MG63 (cell line): ENCODE measurements around the gene GRID2. TPM values are rescaled to one million over a fixed set of nuclear protein-coding genes. Genes with fewer than 3 reads are reported as not detected.

Experiments used
- DNase-seq: peaks from one replicate; pipeline ENCODE4 v3.0.0-alpha.2; 2020
- H3K27me3 ChIP-seq: fragments of 250-450 bp; sonication (Bioruptor Pico); 2 replicates; pipeline ENCODE4 v1.5.1; 2020; ENCODE audit warnings: mild to moderate bottlenecking, moderate library complexity
- H3K36me3 ChIP-seq: fragments of 250-450 bp; sonication (Bioruptor Pico); 2 replicates; pipeline ENCODE4 v1.5.1; 2020; ENCODE audit warnings: mild to moderate bottlenecking, moderate library complexity
- H3K4me3 ChIP-seq: fragments of 250-450 bp; sonication (Bioruptor Pico); 2 replicates; pipeline ENCODE4 v1.5.1; 2020; ENCODE audit warnings: mild to moderate bottlenecking, moderate library complexity
- H3K9me3 ChIP-seq: fragments of 250-450 bp; sonication (Bioruptor Pico); 2 replicates; pipeline ENCODE4 v1.5.1; 2020; ENCODE audit warnings: mild to moderate bottlenecking, moderate library complexity
- total RNA-seq: library from RNA; depleted of rRNA; stranded (reverse); fragments of >200 nt; shearing (Covaris generic); gene quantifications from 2 replicates; pipeline ENCODE4 v1.2.3, GENCODE V29; 2014; ENCODE audit warnings: low replicate concordance

The GRID2 gene
- total RNA-seq, 1 experiment from 2014 or later = not detected

DNA sequence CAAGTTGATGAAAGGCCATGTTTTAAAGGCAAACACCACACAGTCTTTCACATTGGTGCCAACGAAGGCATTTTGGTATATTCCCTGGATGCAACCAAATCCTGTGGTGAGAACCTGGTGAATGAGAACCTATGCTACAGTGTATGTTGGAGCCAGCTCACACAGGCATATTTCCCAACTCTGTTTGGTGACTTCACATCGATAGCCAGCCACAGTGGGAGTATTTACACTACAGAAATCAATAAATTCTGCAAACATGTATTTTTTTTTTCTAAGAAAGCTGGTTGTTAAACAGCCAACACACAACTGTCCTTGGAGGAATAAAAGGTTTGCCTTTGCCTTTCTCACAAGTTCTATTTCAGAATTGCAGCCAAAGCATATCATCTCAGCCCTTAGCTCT is 691.0 kb downstream of the GRID2 start:
- no peaks in the 10 kb centered on the region for H3K36me3 ChIP-seq
- no peak overlapping the region for H3K4me3 ChIP-seq
- no peaks in the 10 kb centered on the region for H3K9me3 ChIP-seq
- no peak for DNase-seq
- no peaks in the 10 kb centered on the region for H3K27me3 ChIP-seq

DNA sequence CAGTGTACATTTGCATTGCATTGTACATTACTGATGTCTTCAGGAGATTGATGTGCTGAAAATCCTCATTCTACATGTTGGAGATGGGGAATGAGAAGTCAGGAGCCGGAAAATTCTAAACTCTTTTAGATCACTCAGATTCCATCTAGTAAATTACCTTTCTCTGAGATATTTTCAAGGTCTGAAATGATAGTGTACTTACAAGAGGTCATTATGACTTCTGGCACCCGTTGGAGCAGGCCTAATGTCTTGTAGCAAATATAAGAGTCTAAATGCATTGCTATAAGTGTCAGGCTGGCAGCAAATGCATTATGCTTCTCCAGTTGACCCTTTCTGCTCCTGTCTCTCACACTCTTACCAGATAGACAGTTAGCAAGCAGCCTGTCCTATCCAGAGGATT is 692.8 kb downstream of the GRID2 start:
- no peak for DNase-seq
- Histone ChIP-seq H3K27me3 (no peaks in the 10 kb centered on the region), H3K4me3 (no peak overlapping the region), H3K36me3 (no peaks in the 10 kb centered on the region), H3K9me3 (no peaks in the 10 kb centered on the region)

DNA sequence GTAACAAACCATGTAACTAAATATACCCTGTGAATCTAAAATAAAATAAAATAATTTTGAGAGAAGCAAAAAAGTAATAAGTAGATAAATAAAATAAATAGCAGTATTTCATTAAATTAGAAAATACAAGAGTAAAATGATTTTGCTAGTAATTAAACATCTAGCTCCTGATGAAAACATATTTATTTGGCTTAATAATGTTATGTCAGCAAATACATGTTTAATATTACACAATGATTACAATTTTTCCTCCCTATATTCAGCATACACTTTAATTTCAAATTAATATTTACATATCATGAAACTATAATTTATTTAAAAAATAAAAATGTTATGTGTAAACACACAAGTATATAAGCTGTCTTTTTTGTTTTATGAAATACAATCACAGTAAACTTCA is 697.1 kb downstream of the GRID2 start:
- H3K36me3 ChIP-seq = no peaks in the 10 kb centered on the region
- H3K9me3 ChIP-seq = no peaks in the 10 kb centered on the region
- H3K27me3 ChIP-seq = no peaks in the 10 kb centered on the region
- no peak for DNase-seq
- H3K4me3 ChIP-seq = no peak overlapping the region

- Histone ChIP-seq H3K36me3 (no peaks in the 10 kb centered on the region), H3K4me3 (no peak overlapping the region), H3K27me3 (no peaks in the 10 kb centered on the region)
Measured at GRCh38 chr4:93002240-93002639, 698.5 kb downstream of the GRID2 start.

GRCh38 chr4:93016350-93016749 is 712.6 kb downstream of the GRID2 start:
- no peak overlapping the region for H3K4me3 ChIP-seq
- DNase-seq = no peak
- H3K36me3 ChIP-seq = no peaks in the 10 kb centered on the region
- no peaks in the 10 kb centered on the region for H3K9me3 ChIP-seq
- H3K27me3 ChIP-seq = no peaks in the 10 kb centered on the region

More at GRCh38 chr4:93002240-93002639, 698.5 kb downstream of the GRID2 start:
- DNase-seq = no peak
- no peaks in the 10 kb centered on the region for H3K9me3 ChIP-seq

DNA sequence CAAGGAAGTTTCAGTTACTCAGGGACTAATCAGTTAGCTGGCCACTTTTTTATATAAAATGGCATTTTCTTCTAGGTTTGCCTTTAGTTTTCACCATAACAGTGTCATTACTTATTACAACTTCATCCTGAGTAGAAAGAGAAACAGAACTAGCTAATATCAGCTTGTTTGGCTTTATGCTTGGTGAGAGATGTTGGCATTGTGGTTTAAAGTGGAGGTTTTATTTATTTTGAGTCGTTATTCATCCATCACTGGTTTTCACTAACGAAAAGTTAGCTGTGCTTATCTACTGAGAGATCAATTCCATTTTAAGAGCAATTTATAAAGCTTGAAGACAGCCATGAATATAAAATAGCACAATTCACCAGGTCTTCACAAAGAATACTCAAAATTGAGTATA is 714.5 kb downstream of the GRID2 start:
- Histone ChIP-seq H3K36me3 (no peaks in the 10 kb centered on the region), H3K4me3 (no peak overlapping the region), H3K27me3 (no peaks in the 10 kb centered on the region), H3K9me3 (no peaks in the 10 kb centered on the region)
- DNase-seq = no peak

DNA sequence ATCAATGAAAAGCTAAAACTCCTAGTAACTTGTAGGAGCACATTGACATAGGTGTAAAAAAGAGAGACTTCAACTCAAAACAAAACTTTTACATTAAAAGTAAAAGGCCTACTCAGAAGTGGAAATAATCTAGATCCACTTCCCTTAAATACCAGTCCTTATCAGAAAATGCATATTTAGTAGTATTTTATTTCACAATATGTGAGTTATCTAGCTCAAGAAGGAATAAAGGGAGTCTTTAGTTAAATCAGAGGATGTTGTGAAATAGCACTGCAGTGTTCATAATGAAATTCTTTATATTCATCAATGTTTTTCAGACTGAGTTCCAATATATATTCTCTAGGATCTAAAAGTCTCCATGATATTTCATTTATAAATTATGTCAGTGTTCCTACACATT is 715.0 kb downstream of the GRID2 start:
- H3K9me3 ChIP-seq = no peaks in the 10 kb centered on the region
- no peaks in the 10 kb centered on the region for H3K27me3 ChIP-seq
- no peak overlapping the region for H3K4me3 ChIP-seq
- H3K36me3 ChIP-seq = no peaks in the 10 kb centered on the region
- DNase-seq = no peak

GRCh38 chr4:93029769-93030168 is 726.0 kb downstream of the GRID2 start:
- no peak overlapping the region for H3K4me3 ChIP-seq
- DNase-seq = no peak
- H3K27me3 ChIP-seq = no peaks in the 10 kb centered on the region

DNA sequence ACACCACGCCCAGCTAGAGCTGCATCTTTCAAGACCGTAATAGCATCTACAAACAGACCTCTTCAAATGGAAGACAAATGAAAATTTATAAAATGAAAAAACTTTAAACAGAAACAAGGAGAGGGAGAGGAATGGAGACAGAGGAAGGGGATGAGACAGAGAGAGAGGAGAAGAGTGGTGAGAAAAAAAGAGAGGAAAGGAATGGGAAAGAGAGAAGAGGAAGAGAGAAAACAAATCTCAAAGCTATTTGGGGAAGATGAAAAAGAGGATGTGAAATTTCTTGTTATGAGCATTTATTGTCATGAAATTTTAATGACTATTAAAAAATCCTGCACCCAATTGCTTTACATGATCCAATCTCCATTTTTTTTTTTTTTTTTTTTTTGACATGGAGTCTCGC is 726.9 kb downstream of the GRID2 start:
- no peak for DNase-seq
- no peaks in the 10 kb centered on the region for H3K9me3 ChIP-seq
- H3K36me3 ChIP-seq = no peaks in the 10 kb centered on the region
- no peaks in the 10 kb centered on the region for H3K27me3 ChIP-seq
- H3K4me3 ChIP-seq = no peak overlapping the region

More at GRCh38 chr4:93029769-93030168, 726.0 kb downstream of the GRID2 start:
- Histone ChIP-seq H3K36me3 (no peaks in the 10 kb centered on the region), H3K9me3 (no peaks in the 10 kb centered on the region)

DNA sequence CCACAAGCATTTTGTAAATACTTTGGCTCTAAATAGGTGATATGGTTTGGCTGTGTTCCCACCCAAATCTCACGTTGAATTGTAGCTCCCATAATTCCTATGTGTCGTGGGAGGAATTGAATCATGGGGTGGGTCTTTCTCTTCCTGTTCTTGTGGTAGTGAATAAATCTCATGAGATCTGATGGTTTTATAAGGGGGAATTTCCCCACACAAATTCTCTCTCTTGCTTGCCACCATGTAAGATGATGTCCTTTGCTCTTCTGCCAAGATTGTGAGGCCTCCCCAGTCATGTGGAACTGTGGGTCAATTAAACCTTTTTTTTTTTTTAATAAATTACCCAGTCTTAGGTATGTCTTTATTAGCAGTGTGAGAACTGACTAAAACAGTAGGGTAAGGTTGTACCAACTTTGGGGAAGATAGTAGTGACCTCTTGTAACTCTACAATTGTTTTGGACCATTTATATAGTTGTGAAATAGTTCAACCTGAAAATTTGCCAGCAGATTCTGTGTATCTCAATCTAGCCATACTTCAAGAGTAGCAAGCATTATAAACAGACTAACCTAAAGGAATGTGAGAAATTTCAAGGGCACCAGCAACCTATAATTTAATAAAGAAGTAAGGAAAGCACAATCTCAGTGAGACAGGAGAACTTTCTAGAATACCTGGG is 727.8 kb downstream of the GRID2 start:
- Histone ChIP-seq H3K27me3 (no peaks in the 10 kb centered on the region), H3K9me3 (no peaks in the 10 kb centered on the region), H3K36me3 (no peaks in the 10 kb centered on the region), H3K4me3 (no peak overlapping the region)
- no peak for DNase-seq

DNA sequence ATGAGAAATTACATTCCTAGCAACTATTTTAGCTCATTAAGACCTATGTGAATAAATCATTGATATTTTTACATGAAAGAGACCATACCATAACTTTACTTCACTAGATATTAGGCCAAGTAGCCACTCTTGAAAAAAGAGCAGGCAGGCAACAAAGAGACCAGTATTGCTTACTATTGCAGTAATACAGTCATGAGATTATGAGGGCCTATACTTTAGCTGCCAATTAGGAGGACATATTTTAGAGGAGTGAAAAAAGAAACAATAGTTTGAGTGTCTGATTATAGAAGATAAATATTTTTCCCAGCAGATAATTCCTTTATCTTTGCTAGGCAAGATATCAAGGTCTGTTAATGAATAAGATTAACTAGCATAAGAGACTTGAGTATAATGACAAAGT is 739.0 kb downstream of the GRID2 start:
- H3K36me3 ChIP-seq = no peaks in the 10 kb centered on the region

GRCh38 chr4:93053140-93053539 is 749.4 kb downstream of the GRID2 start:
- H3K4me3 ChIP-seq = no peak overlapping the region
- DNase-seq = no peak
- no peaks in the 10 kb centered on the region for H3K27me3 ChIP-seq
- no peaks in the 10 kb centered on the region for H3K36me3 ChIP-seq
- H3K9me3 ChIP-seq = no peaks in the 10 kb centered on the region

More for the DNA sequence above, 739.0 kb downstream of the GRID2 start:
- Histone ChIP-seq H3K9me3 (no peaks in the 10 kb centered on the region), H3K4me3 (no peak overlapping the region), H3K27me3 (no peaks in the 10 kb centered on the region)
- no peak for DNase-seq

GRCh38 chr4:93061826-93062225 is 758.1 kb downstream of the GRID2 start:
- no peak for DNase-seq
- H3K36me3 ChIP-seq = no peaks in the 10 kb centered on the region
- H3K9me3 ChIP-seq = no peaks in the 10 kb centered on the region
- H3K27me3 ChIP-seq = no peaks in the 10 kb centered on the region
- H3K4me3 ChIP-seq = no peak overlapping the region

GRCh38 chr4:93063325-93063724 is 759.6 kb downstream of the GRID2 start:
- no peaks in the 10 kb centered on the region for H3K27me3 ChIP-seq
- no peak for DNase-seq
- H3K9me3 ChIP-seq = no peaks in the 10 kb centered on the region
- no peak overlapping the region for H3K4me3 ChIP-seq
- no peaks in the 10 kb centered on the region for H3K36me3 ChIP-seq

- Histone ChIP-seq H3K9me3 (no peaks in the 10 kb centered on the region), H3K27me3 (no peaks in the 10 kb centered on the region), H3K4me3 (no peak overlapping the region), H3K36me3 (no peaks in the 10 kb centered on the region)
- DNase-seq = no peak
Measured at GRCh38 chr4:93065790-93066189, 762.0 kb downstream of the GRID2 start.

DNA sequence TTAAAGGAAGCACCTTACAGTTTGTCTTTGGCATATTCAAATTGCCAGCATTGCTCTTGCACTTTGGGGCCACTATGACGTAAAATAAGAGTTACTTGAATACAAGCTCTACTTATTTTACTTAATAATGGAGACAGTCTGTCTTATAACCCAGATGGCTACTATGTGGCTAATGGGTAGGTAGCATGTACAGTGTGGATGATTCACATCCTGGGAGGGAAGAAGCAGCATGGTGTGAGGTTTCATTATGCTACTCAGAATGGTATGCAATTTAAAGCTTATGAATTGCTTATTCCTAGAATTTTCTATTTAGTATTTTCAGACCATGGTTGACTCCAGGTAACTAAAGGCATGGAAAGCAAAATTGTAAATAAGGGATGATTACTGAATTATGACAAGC is 763.0 kb downstream of the GRID2 start:
- no peaks in the 10 kb centered on the region for H3K9me3 ChIP-seq
- no peaks in the 10 kb centered on the region for H3K36me3 ChIP-seq
- H3K27me3 ChIP-seq = no peaks in the 10 kb centered on the region
- DNase-seq = no peak
- no peak overlapping the region for H3K4me3 ChIP-seq

DNA sequence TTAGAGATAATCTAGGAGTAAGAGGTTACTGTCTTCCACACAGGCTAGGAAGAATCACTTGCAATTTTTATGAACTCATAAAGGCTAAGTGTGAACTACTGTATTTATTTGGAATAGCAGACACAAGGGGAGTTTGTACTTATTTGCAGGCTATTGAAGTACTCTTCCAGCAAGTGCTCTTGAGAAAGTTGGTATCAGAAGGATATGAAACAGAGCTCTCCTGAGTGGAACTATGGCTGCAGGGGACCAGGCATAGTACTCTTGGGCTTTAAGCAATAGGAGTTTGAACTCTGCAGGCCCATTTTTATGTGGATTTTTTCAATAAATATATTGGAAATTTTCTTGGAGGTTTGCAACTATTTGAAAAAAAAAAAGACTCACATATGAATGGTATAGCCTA is 768.5 kb downstream of the GRID2 start:
- DNase-seq = no peak
- Histone ChIP-seq H3K4me3 (no peak overlapping the region), H3K27me3 (no peaks in the 10 kb centered on the region), H3K9me3 (no peaks in the 10 kb centered on the region), H3K36me3 (no peaks in the 10 kb centered on the region)

DNA sequence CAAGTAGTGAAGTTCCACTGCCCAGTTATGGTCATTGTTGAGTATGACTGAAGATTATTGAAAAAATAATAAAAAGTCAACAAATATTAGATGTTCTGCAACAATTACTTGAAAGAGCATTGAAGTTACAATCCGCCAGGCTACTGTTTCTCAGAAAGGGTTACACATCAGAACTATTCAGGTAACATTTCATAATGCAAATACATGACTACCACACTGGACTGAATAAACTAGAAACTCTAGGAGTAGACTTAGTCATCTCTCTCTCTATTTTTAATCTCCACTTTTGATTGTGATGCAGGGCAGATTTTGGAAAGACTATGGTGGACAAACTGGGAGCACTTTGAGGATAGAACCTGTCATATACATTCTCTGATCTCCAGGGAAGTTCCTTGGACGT is 776.5 kb downstream of the GRID2 start:
- no peaks in the 10 kb centered on the region for H3K36me3 ChIP-seq
- H3K4me3 ChIP-seq = no peak overlapping the region
- no peaks in the 10 kb centered on the region for H3K9me3 ChIP-seq
- no peak for DNase-seq
- no peaks in the 10 kb centered on the region for H3K27me3 ChIP-seq
